SKM-1 (cell line): ENCODE data around the gene EGFR.

Experiments
- DNase-seq: peaks from one replicate; lab custom pipeline; 2025; ENCODE audit not compliant: unreplicated experiment; lab: John Stamatoyannopoulos, UW

EGFR gene

DNA sequence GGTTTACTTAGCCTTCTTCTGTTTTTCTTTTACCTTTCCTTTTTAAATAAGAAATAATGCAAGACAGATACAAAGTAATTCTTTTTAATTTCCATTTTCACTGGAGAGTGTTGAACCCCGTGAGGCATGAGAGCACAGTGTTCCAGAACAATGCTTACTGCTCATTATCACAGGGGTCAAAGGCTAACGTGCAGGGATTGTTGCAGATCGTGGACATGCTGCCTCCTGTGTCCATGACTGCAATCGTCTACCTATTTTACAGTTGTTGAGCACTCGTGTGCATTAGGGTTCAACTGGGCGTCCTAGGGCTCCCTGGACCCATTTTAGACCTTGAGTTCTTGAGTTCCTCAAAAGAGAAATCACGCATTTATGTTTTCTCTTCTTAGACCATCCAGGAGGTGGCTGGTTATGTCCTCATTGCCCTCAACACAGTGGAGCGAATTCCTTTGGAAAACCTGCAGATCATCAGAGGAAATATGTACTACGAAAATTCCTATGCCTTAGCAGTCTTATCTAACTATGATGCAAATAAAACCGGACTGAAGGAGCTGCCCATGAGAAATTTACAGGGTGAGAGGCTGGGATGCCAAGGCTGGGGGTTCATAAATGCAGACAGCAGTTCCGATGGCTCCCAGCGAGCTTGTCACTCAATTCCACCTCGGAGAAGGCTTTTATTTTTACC is 124.2 kb downstream of the EGFR start:
- no peak for DNase-seq

DNA sequence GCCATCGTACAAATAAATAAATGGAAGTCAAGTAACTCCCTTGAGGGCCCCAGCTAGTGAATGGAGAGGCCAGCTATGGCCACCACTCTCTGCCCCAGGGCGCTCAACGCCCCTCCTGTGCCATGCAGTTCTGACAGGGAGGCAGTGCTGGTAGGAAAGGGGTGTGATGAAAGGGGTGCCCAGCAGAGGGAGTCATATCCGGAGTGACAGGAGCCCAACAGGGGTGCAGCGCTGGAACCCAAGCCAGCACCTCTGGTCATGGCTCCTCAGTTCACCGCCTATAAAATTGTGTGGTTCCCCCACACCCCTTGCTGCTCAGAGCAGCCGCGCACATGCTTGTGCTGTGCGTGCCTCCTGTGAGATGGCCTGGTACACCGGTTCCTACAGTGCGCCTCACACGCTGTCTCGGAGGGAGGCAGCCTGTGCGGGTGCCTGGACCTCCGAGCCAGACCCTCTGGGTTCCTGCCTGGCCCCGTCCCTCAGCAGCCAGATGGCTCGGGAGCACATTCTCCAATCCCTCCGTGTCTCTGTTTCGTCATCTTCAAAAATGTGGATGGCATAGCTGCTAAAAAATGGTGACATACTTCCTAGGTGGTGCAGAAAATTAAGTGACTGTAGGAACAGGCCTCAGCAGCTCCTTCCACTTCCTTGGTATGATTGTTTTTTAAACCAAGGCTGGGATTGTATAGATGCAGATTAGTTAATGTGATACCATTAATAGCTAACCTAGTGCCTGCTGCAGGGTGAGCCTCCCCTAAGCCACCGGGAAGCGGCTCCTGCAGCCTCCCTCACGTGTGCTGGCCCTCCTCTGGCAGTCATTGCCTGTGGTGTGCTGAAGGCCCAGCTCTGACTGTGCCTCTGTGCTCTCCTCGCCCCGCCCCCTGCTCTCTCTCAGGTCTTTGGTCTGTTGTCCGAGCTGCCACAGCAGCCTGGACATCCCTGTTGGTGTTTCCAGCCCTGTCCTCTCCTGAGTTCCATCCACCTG is 125.8 kb downstream of the EGFR start:
- no peak for DNase-seq

DNA sequence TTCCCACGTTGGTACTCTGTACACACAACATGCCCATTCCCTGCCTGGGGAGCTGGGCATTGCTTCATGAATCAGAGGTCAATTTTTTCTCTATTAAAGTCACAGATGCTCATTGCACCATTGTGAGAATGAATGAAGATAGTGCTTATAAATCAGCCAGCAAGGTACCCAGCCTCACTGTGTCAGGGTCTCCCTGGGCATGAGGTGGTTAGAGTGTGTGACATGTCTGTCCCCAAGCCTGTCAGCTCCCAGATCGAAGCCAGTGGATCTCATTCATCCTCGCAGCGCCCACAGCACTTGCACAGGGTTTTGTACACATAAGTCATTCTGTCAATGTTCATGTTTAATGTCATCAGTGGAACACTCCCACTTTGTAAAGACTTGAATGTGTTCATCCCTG is 126.8 kb downstream of the EGFR start:
- DNase-seq: no peak

DNA sequence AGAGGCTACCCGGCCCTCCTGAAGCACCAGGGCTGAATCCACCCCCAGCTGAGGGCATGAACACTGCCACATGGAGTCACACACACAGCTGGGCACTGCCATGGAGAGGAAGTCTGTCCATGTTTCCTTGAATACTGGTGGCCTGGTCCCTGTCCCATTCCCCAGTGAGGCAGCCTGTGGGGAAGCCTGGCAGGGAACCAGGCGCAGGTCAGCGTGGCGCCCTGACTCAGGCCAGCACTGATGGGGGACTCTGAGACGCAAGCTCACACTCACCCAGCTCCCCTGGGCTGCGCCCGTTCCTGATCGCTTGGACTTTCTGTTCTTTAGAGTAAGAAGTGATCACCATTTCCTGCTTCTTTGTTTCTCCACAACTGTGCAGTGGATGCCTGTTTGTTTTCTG is 128.3 kb downstream of the EGFR start:
- DNase-seq: no peak

DNA sequence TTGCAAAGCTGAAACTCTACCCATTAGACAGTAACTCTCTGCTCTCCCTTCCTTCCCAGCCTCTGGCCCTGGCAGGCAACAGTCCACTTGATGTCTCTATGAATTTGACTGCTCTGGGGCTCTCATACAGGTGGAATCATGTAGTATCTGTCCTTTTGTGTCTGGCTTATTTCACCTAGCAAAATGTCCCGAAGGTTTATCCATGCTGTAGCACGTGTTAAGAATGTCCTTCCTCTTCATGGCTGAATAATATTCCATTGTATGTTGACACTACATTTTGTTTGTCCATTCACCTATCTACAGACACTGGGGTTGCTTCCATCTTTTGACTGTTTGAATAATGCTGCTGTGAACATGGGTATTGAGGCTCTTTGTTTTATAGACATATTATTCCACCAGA is 128.9 kb downstream of the EGFR start:
- no peak for DNase-seq

DNA sequence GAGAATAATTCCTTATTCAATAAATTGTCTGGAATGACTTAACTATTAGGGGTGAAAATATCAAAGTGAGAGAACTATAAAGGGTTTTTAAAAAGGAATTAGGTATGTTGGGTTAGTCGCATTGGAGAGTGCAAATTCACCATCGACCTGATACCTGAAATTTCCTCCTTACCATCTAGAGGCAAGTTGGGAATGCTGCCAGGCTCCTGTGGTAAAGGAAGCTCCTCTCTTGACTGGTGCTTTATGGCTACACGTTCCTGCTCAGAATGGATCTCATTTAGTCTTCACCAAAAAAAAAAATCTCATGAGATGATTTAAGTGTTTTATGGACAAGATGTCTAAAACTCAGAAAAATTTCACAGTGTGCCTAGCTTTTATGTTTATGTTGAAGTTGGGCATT is 129.8 kb downstream of the EGFR start:
- DNase-seq: no peak

DNA sequence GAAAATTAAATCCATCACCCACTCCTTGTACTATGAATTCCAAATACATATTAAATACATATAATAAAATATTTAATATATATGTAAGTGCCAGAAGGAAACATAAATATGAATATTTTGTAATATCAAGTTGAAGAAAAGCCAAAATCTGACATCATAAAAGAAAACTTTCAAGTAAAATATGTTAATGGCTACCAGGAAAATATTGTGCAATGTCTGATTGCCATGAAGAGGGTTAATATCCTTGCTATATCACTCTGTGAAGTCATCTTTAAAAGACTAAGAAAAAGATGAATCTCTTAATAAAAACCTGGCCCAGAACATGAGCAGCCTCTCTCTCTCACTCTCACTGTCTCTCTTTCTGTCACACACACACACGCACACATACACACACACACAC is 130.2 kb downstream of the EGFR start:
- DNase-seq: no peak

DNA sequence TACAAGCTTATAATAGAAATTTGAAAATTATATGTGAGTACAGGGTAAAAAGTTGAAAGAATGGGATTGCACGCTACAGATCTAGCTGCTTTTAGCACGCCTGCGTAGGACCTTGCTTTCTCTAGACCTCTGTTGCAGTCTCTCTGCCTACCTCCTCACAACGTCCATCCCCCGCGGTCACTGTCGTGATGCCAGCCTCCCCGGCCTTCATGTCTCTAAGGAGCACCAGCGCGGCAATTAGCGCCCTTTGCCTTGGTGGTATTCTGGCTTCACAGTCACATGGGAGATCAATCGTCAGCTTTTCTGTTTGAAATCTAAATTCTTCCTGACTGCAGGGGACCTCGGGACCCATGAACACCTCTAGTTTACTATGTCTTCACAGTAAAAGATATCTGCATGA is 131.3 kb downstream of the EGFR start:
- DNase-seq: no peak

DNA sequence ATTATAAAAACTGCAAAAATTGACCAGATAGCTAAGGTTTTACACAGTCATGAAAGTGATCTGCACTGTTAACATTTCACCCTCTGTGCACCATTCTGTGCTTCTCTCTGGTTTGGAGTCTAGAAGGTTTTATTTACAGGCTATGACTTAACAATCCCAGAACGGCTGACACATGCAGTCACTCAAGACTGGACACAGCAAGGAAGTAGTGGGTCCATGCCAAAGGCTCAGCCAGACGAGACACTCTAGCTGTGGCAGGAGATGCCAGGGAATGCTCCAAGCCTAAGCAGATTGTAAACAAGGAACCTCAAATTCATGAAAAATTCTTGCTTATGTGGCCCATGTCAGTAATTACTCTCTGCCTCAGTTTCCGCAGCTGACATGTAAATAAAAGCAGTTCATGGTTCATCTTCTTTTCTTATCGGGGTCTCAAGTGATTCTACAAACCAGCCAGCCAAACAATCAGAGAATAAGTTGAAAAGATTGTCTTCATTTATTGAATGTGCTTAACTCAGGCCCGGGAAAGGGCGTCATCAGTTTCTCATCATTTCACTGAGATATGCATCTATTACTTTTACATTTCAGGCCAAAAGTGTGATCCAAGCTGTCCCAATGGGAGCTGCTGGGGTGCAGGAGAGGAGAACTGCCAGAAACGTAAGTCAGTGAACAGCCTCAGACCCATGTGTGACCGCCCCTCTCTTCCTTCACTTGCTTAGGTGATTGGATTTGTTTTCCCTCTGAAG is 132.1 kb downstream of the EGFR start:
- no peak for DNase-seq

DNA sequence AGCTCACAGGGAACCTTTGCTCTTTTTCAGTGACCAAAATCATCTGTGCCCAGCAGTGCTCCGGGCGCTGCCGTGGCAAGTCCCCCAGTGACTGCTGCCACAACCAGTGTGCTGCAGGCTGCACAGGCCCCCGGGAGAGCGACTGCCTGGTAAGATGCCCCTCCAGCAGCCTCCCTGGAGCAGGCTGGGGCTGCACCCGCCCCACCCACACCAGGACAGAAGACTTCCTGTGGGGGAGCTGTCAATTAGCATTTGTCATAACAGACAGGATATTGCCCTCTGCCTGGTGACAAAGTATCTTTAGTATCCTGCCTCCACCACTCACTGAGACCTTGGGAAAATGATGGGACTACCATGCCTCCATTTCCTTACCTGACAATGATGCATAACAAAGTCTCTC is 133.7 kb downstream of the EGFR start:
- no peak for DNase-seq

DNA sequence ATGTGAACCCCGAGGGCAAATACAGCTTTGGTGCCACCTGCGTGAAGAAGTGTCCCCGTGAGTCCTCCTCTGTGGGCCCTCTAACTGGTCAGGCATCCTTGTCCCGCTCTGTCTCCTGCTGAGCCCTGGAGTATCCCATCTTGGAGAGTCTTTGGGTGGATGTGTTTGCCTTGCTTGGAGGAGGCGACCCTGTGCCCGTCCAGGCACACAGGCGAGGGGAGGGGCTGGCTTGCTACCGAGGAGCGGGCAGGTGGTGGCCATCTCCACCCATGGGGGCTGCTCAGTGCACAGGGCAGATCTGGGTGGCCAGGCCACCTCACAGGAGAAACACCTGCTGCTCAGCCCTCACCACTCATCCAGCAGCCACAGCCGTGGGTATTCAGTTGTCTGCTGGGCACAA is 135.3 kb downstream of the EGFR start:
- DNase-seq: no peak

DNA sequence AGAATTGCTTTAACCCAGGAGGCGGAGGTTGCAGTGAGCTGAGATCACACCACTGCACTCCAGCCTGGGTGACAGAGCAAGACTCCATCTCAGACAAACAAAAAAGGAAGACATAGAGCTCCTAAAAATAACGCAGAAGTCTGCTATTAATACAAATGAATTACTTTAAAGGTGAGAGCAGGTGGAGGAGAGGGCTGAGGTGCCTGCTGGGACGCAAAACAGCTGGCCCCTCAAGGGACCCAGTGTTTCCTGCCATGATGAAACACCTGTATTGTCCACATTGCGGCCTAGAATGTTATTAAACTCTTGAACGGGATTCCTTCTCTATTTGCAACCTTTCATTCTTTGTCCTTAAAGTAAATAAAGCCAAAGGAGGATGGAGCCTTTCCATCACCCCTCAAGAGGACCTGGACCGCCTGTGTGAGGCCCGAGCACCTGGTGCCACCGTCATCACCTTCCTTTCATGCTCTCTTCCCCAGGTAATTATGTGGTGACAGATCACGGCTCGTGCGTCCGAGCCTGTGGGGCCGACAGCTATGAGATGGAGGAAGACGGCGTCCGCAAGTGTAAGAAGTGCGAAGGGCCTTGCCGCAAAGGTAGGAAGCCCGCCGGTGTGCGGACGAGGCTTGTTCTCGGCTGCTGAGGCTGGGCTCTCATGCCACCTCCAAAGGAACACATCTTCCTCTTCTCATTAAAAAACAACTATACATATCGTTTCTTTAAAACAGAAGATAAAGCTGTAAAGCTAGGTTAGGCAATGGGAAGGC is 136.7 kb downstream of the EGFR start:
- no peak for DNase-seq

DNA sequence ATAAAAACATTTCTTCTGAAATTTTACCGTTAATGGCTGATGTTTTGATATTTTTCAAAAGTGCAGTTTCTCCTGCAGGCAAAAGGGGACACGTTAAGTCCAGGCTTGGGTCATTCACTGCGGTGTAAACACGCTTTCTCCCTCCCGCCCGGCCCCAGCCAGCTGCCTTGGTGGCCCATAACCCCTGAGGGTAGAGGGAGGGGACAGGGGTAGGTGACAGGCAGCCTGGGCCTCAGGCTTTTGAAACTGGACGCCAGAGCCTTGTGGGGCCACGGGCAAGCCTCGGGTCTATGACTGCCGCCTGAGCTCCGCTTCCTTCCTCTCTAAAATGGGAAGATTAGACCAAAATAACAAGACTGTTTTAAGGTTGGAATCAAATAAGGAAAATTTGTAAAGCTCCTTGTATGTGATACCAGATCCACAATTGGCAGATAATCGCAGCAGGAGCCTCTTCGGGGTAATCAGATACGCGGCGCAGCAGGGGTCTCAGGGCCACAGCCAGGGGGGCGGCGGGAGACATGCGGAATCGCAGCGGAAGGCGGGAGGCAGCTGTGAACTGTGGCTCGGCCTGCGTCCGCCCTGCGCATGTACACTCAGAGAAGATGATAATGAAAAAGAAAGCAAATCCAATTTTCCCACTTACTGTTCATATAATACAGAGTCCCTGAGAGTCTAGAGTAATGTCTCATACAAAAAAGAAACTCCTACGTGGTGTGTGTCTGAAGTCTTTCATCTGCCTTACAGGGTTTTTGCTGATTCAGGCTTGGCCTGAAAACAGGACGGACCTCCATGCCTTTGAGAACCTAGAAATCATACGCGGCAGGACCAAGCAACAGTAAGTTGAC is 138.3 kb downstream of the EGFR start:
- no peak for DNase-seq

DNA sequence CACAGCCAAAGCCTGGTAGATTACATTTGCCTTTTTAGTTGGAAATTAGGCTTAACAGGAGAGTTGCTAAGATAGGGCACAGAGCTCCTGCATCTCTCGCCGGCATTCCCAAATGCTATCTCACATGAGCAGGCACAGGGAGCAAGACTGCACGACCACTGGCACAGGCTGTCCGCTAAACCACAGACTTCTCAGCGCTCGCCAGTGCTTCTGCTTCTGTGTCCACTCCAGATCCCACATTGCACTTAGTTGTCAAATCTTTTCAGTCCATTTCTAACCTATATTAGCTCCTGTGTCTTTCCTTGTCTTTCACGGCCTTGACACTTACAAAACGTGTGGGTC is 138.9 kb downstream of the EGFR start:
- DNase-seq: no peak

DNA sequence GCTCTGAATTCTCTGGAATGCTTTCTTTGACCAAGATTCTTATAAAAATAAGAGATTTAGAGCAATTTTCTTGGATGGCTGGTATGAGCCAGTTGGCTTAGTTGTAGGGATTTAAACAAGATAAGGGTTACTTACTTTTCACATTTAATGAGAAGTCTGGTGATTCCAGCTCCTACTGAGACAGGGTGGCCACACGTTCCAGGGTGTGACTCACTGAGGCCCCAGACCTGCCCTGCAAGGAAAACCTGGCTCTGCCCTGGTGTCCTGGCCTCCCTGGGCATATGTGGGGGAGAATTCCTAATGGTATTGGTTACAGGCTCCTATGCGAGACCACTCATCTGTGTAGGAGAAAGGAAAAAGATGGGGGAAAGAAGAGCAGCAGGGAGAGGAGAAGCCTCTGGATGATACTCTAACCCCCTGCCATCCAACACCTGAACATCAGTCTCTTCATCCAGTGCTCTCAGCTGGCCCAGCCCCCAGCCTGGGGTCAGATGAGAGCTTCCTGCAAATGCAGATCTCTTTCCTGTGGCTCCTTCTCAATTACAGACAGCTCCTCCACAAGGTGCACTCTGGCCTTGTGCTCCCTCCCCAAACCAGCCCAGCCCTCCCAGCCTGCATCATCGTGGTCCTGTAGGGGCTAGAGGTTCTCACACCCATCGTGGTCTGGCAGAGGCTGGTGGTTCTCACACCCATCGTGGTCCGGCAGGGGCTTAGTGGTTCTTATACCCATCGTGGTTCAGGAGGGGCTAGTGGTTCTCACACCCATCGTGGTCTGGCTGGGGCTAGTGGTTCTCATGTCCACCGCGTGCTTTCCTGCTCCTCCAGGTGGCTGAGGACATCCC is 139.9 kb downstream of the EGFR start:
- no peak for DNase-seq

DNA sequence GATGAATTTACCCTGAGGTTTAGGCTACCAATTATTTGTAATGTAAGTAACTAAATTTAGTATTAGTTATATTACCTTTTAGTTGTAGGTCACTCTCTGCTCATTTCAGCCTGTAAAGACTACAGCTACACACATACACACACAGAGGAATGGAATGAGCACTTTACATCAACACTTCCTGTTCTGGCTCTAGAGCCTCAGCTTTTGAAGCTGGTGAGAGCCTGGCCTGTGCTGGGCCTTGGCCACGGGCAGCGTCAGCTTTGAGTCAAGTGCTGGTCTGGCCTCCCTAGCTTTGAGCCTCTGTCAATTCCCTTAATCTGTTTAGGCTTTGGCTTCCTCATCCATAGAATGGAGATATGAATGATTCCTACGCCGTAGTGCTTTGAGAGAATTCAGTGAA is 141.7 kb downstream of the EGFR start:
- no peak for DNase-seq

DNA sequence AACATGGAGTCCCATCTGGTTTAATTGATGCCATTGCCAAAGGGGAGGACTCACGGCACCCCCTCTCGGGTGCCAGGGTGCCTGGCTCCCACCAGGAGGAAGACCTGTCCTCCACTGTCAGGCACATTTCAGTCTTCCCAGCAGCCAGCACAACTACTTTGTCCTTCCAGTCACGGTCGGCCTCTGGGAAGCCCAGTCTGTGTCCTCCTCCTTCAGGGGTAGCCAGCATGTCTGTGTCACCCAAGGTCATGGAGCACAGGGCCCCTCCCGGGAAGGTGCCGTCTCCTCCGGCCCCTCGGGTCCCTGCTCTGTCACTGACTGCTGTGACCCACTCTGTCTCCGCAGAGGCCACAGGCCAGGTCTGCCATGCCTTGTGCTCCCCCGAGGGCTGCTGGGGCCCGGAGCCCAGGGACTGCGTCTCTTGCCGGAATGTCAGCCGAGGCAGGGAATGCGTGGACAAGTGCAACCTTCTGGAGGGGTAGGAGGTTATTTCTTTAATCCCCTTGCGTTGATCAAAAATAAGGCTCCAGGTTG is 142.4 kb downstream of the EGFR start:
- DNase-seq: no peak

DNA sequence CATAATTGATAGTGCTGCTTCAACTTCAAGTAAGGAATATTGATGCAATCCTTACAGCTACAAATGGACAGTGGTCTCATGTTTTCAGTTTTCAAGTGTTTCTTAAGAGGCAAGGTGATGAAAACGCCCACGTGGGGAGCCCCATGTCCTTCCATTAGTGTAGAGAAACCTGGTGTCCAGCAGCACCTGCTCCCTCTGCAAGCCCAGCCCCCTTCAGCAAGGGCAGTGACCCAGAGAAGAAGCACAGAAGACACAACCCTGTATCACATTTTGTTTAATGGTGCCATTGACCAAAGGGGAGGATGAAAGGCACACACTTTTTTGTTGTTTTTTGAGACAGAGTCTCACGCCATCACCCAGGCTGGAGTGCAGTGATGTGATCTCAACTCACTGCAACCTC is 143.7 kb downstream of the EGFR start:
- DNase-seq: no peak

DNA sequence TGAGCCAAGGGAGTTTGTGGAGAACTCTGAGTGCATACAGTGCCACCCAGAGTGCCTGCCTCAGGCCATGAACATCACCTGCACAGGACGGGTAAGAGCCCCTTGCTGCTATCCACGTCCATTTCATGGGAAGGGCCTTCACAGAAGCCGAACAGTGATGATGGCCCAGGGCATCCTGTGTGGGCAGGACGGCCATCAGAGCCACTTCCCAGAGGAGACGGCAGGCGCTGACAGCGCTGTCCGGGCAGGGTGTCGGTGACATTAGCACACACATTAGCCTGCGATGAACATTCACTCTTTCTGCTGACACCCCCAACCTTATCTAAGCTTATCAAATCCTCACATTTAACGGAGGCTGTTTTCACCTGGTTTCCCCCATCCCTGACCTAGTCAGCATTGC is 144.9 kb downstream of the EGFR start:
- DNase-seq: no peak
